ENCODE data around the gene ARL17B.
A peak's percentile ranks its signal among the peaks of the same experiment; 100 is the strongest.
"Not testable (repeated sequence)": the region's sequence is repeated elsewhere in the genome, so short reads cannot be mapped to it uniquely, and the experiment has no call there.

The ARL17B gene

GRCh38 chr17:46276728-46277479 lies 84.7 kb downstream of the ARL17B start:
- H3K4me2 ChIP-seq; H3K27me3 ChIP-seq; H3K4me3 ChIP-seq; H3K9ac ChIP-seq; H3K4me1 ChIP-seq; H3K9me3 ChIP-seq (replicated peaks in 1 of 11); H4K20me1 ChIP-seq; H3K27ac ChIP-seq; H3K36me3 ChIP-seq: not testable (repeated sequence)

- no peak overlapping the region for H3K4me3 ChIP-seq
- no peak overlapping the region for H3K4me2 ChIP-seq
- no peaks in the 10 kb centered on the region for H3K9me3 ChIP-seq (replicated peaks in 1 of 11)
- no peak overlapping the region for H3K27ac ChIP-seq
- no peak for TF ChIP-seq Cebpa-rat (IDR thresholded peaks at IDR 0.05)
- no peaks in the 10 kb centered on the region for H3K36me3 ChIP-seq
- H3K27me3 ChIP-seq: no peaks in the 10 kb centered on the region
- no peaks in the 10 kb centered on the region for H3K4me1 ChIP-seq
- H4K20me1 ChIP-seq: no peaks in the 10 kb centered on the region
- H3K9ac ChIP-seq: no peak overlapping the region
Measured at GRCh38 chr17:46274238-46274637, 87.3 kb downstream of the ARL17B start.

- no peak overlapping the region for H3K27ac ChIP-seq
- H3K4me1 ChIP-seq: no peaks in the 10 kb centered on the region
- no peak overlapping the region for H3K9ac ChIP-seq
- H3K27me3 ChIP-seq: no peaks in the 10 kb centered on the region
- H3K4me2 ChIP-seq: no peak overlapping the region
- no peaks in the 10 kb centered on the region for H3K9me3 ChIP-seq (replicated peaks in 1 of 11)
- H3K36me3 ChIP-seq: no peaks in the 10 kb centered on the region
- H4K20me1 ChIP-seq: no peaks in the 10 kb centered on the region
- H3K4me3 ChIP-seq: no peak overlapping the region
- no peak for TF ChIP-seq Cebpa-rat (IDR thresholded peaks at IDR 0.05)
Measured at GRCh38 chr17:46273541-46274236, 87.9 kb downstream of the ARL17B start.

GRCh38 chr17:46270032-46270431 lies 91.5 kb downstream of the ARL17B start:
- H3K4me1 ChIP-seq: peaks cover 9 to 21% (median 18%) of the 10 kb centered on the region in 10 experiments; a peak in 19 of 20 replicates
- H3K36me3 ChIP-seq: no peaks in the 10 kb centered on the region
- no peaks in the 10 kb centered on the region for H4K20me1 ChIP-seq
- no peak overlapping the region for H3K9ac ChIP-seq
- H3K4me2 ChIP-seq: no peak overlapping the region
- H3K9me3 ChIP-seq (replicated peaks in 1 of 11): no peaks in the 10 kb centered on the region
- no peak for TF ChIP-seq Cebpa-rat (IDR thresholded peaks at IDR 0.05)
- no peak overlapping the region for H3K27ac ChIP-seq
- H3K4me3 ChIP-seq: no peak overlapping the region
- H3K27me3 ChIP-seq: no peaks in the 10 kb centered on the region

- peak overlapping the region; percentile 37 to 80 (median 75); a peak in 21 of 22 replicates for H3K27ac ChIP-seq
- H3K9me3 ChIP-seq (replicated peaks in 1 of 11): no peaks in the 10 kb centered on the region
- no peak for TF ChIP-seq Cebpa-rat (IDR thresholded peaks at IDR 0.05)
- no peaks in the 10 kb centered on the region for H3K36me3 ChIP-seq
- H3K4me1 ChIP-seq: peaks cover 9 to 34% (median 19%) of the 10 kb centered on the region in 10 experiments; a peak in 19 of 20 replicates
- H3K9ac ChIP-seq: peak overlapping the region; percentile 67 to 82 (median 81)
- peak overlapping the region; percentile 66 to 80 (median 72) for H3K4me3 ChIP-seq
- H4K20me1 ChIP-seq: no peaks in the 10 kb centered on the region
- no peaks in the 10 kb centered on the region for H3K27me3 ChIP-seq
- H3K4me2 ChIP-seq: peak overlapping the region; percentile 71 to 92 (median 86)
Measured at GRCh38 chr17:46266656-46267544, 94.7 kb downstream of the ARL17B start.

GRCh38 chr17:46266063-46266655 lies 95.4 kb downstream of the ARL17B start:
- H3K27ac ChIP-seq: peak overlapping the region; percentile 33 to 80 (median 75); a peak in 21 of 22 replicates
- peaks cover 9 to 36% (median 19%) of the 10 kb centered on the region in 10 experiments; a peak in 19 of 20 replicates for H3K4me1 ChIP-seq
- not testable (repeated sequence) for H3K36me3 ChIP-seq; H4K20me1 ChIP-seq; H3K9me3 ChIP-seq (replicated peaks in 1 of 11); H3K27me3 ChIP-seq
- H3K4me3 ChIP-seq: peak overlapping the region; percentile 66 to 80 (median 72)
- peak overlapping the region; percentile 67 to 82 (median 81) for H3K9ac ChIP-seq
- H3K4me2 ChIP-seq: peak overlapping the region; percentile 71 to 92 (median 84)

GRCh38 chr17:46264456-46265198 lies 96.9 kb downstream of the ARL17B start:
- peaks cover 0 to 19% (median 15%) of the 10 kb centered on the region in 11 experiments; a peak in 14 of 22 replicates for H3K27me3 ChIP-seq
- no peaks in the 10 kb centered on the region for H4K20me1 ChIP-seq
- no peak overlapping the region for H3K4me3 ChIP-seq
- peaks cover 9 to 36% (median 19%) of the 10 kb centered on the region in 10 experiments; a peak in 19 of 20 replicates for H3K4me1 ChIP-seq
- H3K4me2 ChIP-seq: 0 out of 22 replicates have a peak overlapping the region, but pooled peaks of 1 of the 11 experiments have one; percentile 90
- H3K36me3 ChIP-seq: no peaks in the 10 kb centered on the region
- no peak overlapping the region for H3K9ac ChIP-seq
- H3K27ac ChIP-seq: no peak overlapping the region
- no peaks in the 10 kb centered on the region for H3K9me3 ChIP-seq (replicated peaks in 1 of 11)
- TF ChIP-seq Cebpa-rat (IDR thresholded peaks at IDR 0.05): no peak

- Histone ChIP-seq H3K27me3 (peaks cover 0 to 21% (median 15%) of the 10 kb centered on the region in 11 experiments; a peak in 14 of 22 replicates), H3K9ac (no peak overlapping the region), H3K27ac (no peak overlapping the region)
Measured at GRCh38 chr17:46262271-46262670, 99.3 kb downstream of the ARL17B start.

GRCh38 chr17:46259845-46260661 lies 101.5 kb downstream of the ARL17B start:
- not testable (repeated sequence) for H3K36me3 ChIP-seq; H4K20me1 ChIP-seq; H3K9me3 ChIP-seq (replicated peaks in 1 of 11); H3K27ac ChIP-seq; H3K9ac ChIP-seq
- peaks cover 0 to 15% (median 0%) of the 10 kb centered on the region in 10 experiments; a peak in 7 of 20 replicates for H3K4me1 ChIP-seq
- H3K4me2 ChIP-seq: peak overlapping the region; percentile 44 to 76 (median 55); a peak in 21 of 22 replicates
- H3K4me3 ChIP-seq: peak overlapping the region in 8 of 10 experiments; percentile 13 to 57 (median 36); a peak in 9 of 20 replicates
- H3K27me3 ChIP-seq: peaks cover 0 to 21% (median 15%) of the 10 kb centered on the region in 11 experiments; a peak in 14 of 22 replicates

More at GRCh38 chr17:46262271-46262670, 99.3 kb downstream of the ARL17B start:
- Histone ChIP-seq H3K4me2 (peak overlapping the region in 2 of 11 experiments; percentile 0 to 41; a peak in 3 of 22 replicates), H3K9me3 (replicated peaks in 1 of 11) (no peaks in the 10 kb centered on the region), H3K36me3 (no peaks in the 10 kb centered on the region), H4K20me1 (no peaks in the 10 kb centered on the region), H3K4me1 (peaks cover 9 to 28% (median 11%) of the 10 kb centered on the region in 10 experiments; a peak in 18 of 20 replicates), H3K4me3 (no peak overlapping the region)
- no peak for TF ChIP-seq Cebpa-rat (IDR thresholded peaks at IDR 0.05)

- H4K20me1 ChIP-seq; H3K4me1 ChIP-seq; H3K9me3 ChIP-seq (replicated peaks in 1 of 11); H3K27ac ChIP-seq; H3K9ac ChIP-seq; H3K4me3 ChIP-seq; H3K4me2 ChIP-seq; H3K36me3 ChIP-seq: not testable (repeated sequence)
- H3K27me3 ChIP-seq: peaks cover 0 to 21% (median 15%) of the 10 kb centered on the region in 11 experiments; a peak in 14 of 22 replicates
Measured at GRCh38 chr17:46256369-46256768, 105.2 kb downstream of the ARL17B start.

- H3K4me2 ChIP-seq; H3K4me1 ChIP-seq; H3K9ac ChIP-seq; H3K27ac ChIP-seq; H4K20me1 ChIP-seq; H3K9me3 ChIP-seq (replicated peaks in 1 of 11); H3K27me3 ChIP-seq; H3K4me3 ChIP-seq; H3K36me3 ChIP-seq: not testable (repeated sequence)
Measured at GRCh38 chr17:46254215-46254614, 107.4 kb downstream of the ARL17B start.
